ENCODE data around the gene ROMO1. TPM values are rescaled to one million over a fixed set of nuclear protein-coding genes. Genes with fewer than 3 reads are reported as not detected.
A peak's percentile ranks its signal among the peaks of the same experiment; 100 is the strongest.
"Not testable (repeated sequence)": the region's sequence is repeated elsewhere in the genome, so short reads cannot be mapped to it uniquely, and the experiment has no call there.

ROMO1 gene
- total RNA-seq, 1 donor from 2014 or later, result 80.3 TPM

DNA sequence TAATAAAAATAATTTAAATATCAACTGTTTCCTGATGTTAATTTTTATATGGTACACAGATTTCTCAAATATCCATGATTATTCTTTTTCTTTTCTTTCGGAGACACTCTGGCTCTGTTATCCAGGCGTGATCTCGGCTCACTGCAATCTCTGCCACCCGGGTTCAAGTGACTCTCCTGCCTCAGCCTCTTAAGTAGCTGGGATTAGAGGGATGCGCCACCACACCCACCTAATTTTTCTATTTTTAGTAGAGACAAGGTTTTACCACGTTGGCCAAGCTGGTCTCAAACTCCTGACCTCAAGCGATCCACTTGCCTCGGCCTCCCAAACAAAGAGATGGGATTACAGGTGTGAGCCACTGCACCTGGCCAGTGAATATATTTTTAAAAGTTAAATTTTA is 20.5 kb downstream of the ROMO1 start:
- Mint-ChIP-seq H3K9me3 (no peaks in the 10 kb centered on the region), H3K36me3 (ENCODE audit: low read depth) (peaks cover 45% of the 10 kb centered on the region), H3K27me3 (ENCODE audit: insufficient read depth) (no peaks in the 10 kb centered on the region), H3K4me1 (ENCODE audit: low read depth) (peaks cover 21% of the 10 kb centered on the region), H3K27ac (no peak overlapping the region), H3K4me3 (no peak overlapping the region)
- no peak for DNase-seq (ENCODE audit: low spot score)
- intact Hi-C loops (cut with micrococcal nuclease), result loop anchor here (1.0 to 2.0 kb wide), 2 partner anchors 8 to 15 kb away; no protein-coding TSS in a partner anchor

DNA sequence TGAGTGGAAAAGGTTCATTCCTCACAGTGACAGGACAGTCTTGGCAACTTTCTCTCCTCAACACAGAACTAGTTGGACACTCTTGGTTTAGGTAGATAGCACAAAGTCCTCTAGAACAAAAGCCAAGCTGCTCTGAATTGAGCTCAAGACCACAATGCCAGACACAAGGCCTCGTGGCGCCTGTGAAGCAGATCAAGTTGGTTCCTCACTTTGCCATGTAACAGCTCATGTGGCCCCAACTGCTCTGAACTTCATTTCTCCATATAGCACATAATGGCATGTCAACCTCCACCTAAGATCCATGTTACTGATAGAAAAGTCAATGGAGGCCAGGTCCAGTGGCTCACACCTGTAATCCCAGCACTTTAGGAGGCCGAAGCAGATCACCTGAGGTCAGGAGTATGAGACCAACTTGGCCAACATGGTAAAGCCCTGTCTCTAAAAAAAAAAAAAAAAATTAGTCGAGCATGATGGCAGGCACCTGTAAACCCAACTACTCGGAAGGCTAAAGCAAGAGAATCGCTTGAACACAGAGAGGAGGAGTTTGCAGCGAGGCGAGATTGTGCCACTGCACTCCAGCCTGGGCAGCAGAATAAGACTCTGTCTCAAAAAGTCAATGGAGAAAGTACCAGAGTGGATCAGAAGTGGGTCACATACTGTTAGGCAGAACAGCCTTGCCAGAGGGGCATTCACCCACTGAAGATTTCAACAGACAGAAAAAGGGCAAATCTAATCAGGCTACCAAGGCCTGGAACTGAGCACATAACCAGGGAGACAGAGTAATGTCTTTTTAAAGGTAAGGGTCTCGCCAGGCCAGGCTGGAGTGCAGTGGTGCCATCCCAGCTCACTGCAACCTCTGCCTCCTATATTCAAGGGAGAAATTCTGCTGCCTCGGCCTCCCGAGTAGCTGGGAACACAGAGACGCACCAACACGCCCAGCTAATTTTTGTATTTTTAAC is 21.2 kb downstream of the ROMO1 start:
- H3K27me3 Mint-ChIP-seq (ENCODE audit: insufficient read depth), result no peaks in the 10 kb centered on the region
- intact Hi-C loops (cut with micrococcal nuclease), result loop anchor here (2.0 kb wide), 1 partner anchor 14 kb away; no protein-coding TSS in a partner anchor
- peaks cover 47% of the 10 kb centered on the region for H3K36me3 Mint-ChIP-seq (ENCODE audit: low read depth)
- H3K27ac Mint-ChIP-seq, result no peak overlapping the region
- H3K4me1 Mint-ChIP-seq (ENCODE audit: low read depth), result peaks cover 17% of the 10 kb centered on the region
- DNase-seq (ENCODE audit: low spot score), result no peak
- no peak overlapping the region for H3K4me3 Mint-ChIP-seq
- no peaks in the 10 kb centered on the region for H3K9me3 Mint-ChIP-seq

DNA sequence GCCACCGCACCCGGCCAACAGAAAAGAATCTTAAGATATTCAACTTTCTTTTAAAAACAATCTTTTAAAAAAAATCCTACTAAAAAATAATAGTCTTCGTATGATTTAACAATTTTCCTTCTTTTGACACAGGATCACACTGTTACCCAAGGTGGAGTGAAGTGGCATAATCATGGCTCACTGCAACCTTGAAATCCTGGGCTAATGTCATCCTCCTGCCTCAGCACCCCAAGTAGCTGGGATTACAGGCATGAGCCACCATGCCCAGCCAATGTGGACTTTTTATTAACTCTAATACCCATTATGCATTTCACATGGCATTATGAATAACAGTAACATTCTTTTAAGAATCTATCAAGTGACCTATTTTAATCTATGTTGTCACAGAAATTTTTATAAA is 22.0 kb downstream of the ROMO1 start:
- H3K27me3 Mint-ChIP-seq (ENCODE audit: insufficient read depth), result no peaks in the 10 kb centered on the region
- DNase-seq (ENCODE audit: low spot score), result no peak
- no peak overlapping the region for H3K27ac Mint-ChIP-seq
- peaks cover 13% of the 10 kb centered on the region for H3K4me1 Mint-ChIP-seq (ENCODE audit: low read depth)
- intact Hi-C loops (cut with micrococcal nuclease), result loop anchor here (2.0 kb wide), 1 partner anchor 14 kb away; no protein-coding TSS in a partner anchor
- H3K4me3 Mint-ChIP-seq, result no peak overlapping the region
- peaks cover 44% of the 10 kb centered on the region for H3K36me3 Mint-ChIP-seq (ENCODE audit: low read depth)
- H3K9me3 Mint-ChIP-seq, result no peaks in the 10 kb centered on the region

DNA sequence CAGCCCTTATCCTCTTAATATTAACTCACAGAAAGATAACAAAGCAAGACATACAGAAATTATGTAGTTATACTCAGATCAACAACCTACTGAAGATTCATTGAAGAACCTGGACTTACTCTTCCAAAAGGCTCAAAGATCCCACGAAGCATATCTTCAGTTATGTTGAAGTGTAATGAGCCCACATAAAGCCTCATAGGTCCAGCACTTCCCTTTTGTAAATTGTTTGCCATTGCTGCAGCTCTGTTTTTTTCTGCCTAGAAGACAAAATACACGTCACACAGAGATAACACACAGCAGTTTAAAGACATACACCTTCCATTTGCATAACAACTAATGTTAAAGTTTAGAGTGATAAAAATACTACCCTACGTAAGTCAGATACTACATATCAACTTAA is 22.4 kb downstream of the ROMO1 start:
- H3K27me3 Mint-ChIP-seq (ENCODE audit: insufficient read depth), result no peaks in the 10 kb centered on the region
- H3K4me1 Mint-ChIP-seq (ENCODE audit: low read depth), result peaks cover 13% of the 10 kb centered on the region
- no peak overlapping the region for H3K4me3 Mint-ChIP-seq
- no peaks in the 10 kb centered on the region for H3K9me3 Mint-ChIP-seq
- DNase-seq (ENCODE audit: low spot score), result no peak
- peaks cover 46% of the 10 kb centered on the region for H3K36me3 Mint-ChIP-seq (ENCODE audit: low read depth)
- peak overlapping the region; percentile 1 for H3K27ac Mint-ChIP-seq
- intact Hi-C loops (cut with micrococcal nuclease), result loop anchor here (2.0 kb wide), 1 partner anchor 13 kb away; no protein-coding TSS in a partner anchor

DNA sequence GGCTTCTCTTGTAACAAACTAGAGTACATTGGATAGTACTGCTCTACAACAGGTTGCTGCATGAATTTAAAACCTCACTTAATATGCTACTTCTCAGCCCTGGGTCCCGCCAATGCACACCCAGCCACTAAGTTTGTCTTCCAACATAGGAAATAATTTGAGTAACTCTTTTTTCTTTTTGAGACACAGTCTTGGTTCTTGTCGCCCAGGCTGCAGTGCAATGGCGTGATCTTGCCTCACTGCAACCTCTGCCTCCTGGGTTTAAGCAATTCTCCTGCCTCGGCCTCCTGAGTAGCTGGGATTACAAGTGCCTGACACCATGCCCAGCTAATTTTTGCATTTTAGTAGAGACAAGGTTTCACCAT is 24.1 kb downstream of the ROMO1 start:
- H3K9me3 Mint-ChIP-seq; intact Hi-C loops (cut with micrococcal nuclease); H3K4me3 Mint-ChIP-seq; H3K27me3 Mint-ChIP-seq (ENCODE audit: insufficient read depth); DNase-seq (ENCODE audit: low spot score); H3K27ac Mint-ChIP-seq: not testable (repeated sequence)
- Mint-ChIP-seq H3K36me3 (ENCODE audit: low read depth) (peaks cover 42% of the 10 kb centered on the region), H3K4me1 (ENCODE audit: low read depth) (peaks cover 13% of the 10 kb centered on the region)

DNA sequence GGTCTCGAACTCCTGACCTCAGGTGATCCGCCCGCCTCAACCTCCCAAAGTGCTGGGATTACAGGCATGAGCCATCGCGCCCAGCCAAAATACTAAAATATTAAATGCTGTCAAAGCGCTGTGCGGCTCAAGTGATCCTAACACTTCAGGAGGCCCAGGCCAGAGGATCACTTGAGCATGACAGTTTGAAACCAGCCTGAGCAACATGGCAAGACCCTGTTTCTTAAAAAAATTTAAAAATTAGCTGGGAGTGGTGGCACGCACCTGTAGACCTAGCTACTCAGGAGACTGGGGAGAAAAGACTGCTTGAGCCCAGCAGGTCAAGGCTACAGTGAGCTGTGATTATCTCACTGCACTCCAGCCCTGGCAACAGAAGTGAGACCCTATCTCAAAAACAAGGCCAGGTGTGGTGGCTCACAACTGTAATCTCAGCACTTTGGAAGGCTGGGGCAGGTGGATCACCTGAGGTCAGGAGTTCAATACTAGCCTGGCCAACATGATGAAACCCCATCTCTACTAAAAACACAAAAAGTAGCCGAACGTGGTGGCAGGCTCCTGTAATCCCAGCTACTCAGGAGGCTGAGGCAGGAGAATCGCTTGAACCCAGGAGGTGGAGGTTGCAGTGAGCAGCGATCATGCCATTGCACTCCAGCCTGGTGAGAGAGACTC is 24.6 kb downstream of the ROMO1 start:
- intact Hi-C loops (cut with micrococcal nuclease), result loop anchor here (2.0 kb wide), 1 partner anchor 13 kb away; no protein-coding TSS in a partner anchor
- peaks cover 42% of the 10 kb centered on the region for H3K36me3 Mint-ChIP-seq (ENCODE audit: low read depth)
- not testable (repeated sequence) for H3K27me3 Mint-ChIP-seq (ENCODE audit: insufficient read depth); H3K9me3 Mint-ChIP-seq; H3K4me3 Mint-ChIP-seq; DNase-seq (ENCODE audit: low spot score); H3K27ac Mint-ChIP-seq
- peaks cover 13% of the 10 kb centered on the region for H3K4me1 Mint-ChIP-seq (ENCODE audit: low read depth)

DNA sequence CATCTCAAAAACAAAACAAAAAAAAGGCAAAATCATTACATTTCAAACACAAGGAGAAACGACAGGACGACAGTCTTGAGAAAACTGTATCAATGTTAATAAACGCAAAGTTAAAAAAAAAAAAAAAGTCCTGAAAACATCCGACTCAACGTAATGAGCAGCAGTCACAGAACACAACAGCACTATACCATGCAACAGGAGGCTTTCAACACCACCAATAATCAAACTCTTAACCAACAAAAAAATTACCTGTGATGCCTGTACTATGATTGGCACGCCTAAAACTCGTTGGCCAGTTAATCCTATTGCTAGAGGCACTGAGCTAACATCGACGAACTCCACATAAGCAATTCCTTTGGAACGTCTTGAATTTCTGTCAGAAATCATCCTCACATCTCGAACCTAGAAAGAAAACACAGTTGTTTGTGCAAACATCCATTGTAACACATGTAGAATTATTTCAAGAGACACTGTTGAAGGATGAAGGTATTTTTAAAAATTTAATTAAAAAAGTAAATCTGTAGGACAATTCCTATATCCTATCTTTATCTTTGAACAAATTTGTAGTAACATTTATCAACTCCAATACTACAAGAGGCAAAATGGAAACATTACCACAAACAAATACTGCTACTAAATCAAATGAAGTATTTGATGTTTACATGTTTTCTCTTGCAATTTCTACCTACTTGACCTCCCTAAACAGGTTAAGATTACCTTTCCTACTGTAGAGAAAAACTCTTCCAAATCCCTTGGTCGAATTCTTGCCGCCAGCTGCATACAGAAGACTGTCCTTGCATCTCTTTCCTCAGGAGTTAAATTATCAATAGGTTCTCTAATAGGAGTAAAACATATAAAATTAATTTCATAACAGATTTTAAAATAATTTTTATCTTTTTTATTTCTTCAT is 25.4 kb downstream of the ROMO1 start:
- Mint-ChIP-seq H3K36me3 (ENCODE audit: low read depth) (peaks cover 43% of the 10 kb centered on the region), H3K4me3 (no peak overlapping the region), H3K9me3 (no peaks in the 10 kb centered on the region), H3K27me3 (ENCODE audit: insufficient read depth) (no peaks in the 10 kb centered on the region), H3K4me1 (ENCODE audit: low read depth) (peaks cover 17% of the 10 kb centered on the region), H3K27ac (no peak overlapping the region)
- no peak for DNase-seq (ENCODE audit: low spot score)
- intact Hi-C loops (cut with micrococcal nuclease), result loop anchor here (2.0 kb wide), 1 partner anchor 14 kb away; no protein-coding TSS in a partner anchor

DNA sequence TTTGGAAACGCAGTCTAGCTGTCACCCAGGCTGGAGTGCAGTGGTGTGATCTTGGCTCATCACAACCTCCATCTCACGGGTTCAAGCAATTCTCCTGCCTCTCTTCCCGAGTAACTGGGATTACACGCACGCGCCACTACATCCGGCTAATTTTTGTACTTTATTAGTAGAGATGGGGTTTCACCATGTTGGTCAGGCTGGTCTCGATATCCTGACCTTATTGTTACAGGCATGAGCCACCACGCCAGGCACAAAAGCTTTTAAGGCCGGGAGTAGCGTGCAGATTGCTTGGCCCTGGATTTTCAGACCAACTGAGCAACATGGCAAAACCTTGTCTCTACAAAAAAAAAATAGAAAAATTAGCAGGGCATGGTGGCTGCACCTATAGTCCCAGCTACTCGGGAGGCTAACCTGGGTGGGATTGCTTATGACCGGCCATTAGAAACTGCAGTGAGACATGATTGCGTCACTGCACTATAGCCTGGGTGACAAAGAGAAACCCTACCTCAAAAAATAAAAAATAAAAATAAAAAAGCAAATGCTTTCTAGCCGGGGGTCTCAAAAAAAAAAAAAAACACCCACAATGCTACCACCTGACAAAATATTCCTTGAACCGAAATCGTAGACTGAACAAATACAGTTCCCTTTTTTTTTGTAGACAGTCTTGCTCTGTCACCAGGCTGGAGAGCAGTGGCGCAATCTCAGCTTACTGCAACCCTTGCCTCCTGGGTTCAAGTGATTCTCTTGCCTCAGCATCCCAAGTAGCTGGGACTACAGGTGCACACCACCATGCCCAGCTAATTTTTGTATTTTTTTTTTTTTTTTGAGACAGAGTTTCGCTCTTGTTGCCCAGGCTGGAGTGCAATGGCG is 27.9 kb downstream of the ROMO1 start:
- no peak for DNase-seq (ENCODE audit: low spot score)
- peaks cover 18% of the 10 kb centered on the region for H3K4me1 Mint-ChIP-seq (ENCODE audit: low read depth)
- H3K27ac Mint-ChIP-seq, result no peak overlapping the region

DNA sequence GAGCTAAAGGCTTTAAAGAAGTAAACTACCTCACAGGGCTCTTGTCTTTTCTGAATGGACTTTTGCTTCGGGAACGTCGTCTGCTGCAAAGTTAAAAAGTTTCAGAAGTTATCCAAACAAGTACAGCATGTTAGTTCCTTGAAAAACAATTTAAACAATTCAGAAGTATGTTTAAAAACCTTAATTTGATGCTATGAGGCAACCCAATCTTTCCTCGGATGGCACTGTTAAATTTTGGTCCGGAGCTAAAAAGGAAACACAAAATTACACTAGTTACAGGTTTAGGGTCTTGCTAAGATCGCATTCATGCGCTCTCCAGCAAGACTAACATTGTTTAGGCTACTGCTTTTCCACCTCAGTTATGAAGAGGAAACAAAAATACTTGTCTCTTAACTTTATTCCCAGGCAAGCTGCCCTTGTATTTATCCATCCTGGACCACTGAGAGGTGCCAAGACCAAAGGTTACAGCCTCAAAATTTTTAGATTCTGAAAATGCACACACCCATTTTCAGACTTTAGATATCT is 30.1 kb downstream of the ROMO1 start:
- no peak overlapping the region for H3K4me3 Mint-ChIP-seq
- no peaks in the 10 kb centered on the region for H3K27me3 Mint-ChIP-seq (ENCODE audit: insufficient read depth)
- H3K27ac Mint-ChIP-seq, result no peak overlapping the region
- H3K4me1 Mint-ChIP-seq (ENCODE audit: low read depth), result peaks cover 29% of the 10 kb centered on the region
- no peak for DNase-seq (ENCODE audit: low spot score)
- peaks cover 52% of the 10 kb centered on the region for H3K36me3 Mint-ChIP-seq (ENCODE audit: low read depth)
- intact Hi-C loops (cut with micrococcal nuclease), result no loop called here
- no peaks in the 10 kb centered on the region for H3K9me3 Mint-ChIP-seq

More for the DNA sequence above, 27.9 kb downstream of the ROMO1 start:
- intact Hi-C loops (cut with micrococcal nuclease), result loop anchor here (1.0 kb wide), 1 partner anchor 8 kb away; no protein-coding TSS in a partner anchor
- Mint-ChIP-seq H3K4me3 (no peak overlapping the region), H3K27me3 (ENCODE audit: insufficient read depth) (no peaks in the 10 kb centered on the region), H3K36me3 (ENCODE audit: low read depth) (peaks cover 44% of the 10 kb centered on the region), H3K9me3 (no peaks in the 10 kb centered on the region)

DNA sequence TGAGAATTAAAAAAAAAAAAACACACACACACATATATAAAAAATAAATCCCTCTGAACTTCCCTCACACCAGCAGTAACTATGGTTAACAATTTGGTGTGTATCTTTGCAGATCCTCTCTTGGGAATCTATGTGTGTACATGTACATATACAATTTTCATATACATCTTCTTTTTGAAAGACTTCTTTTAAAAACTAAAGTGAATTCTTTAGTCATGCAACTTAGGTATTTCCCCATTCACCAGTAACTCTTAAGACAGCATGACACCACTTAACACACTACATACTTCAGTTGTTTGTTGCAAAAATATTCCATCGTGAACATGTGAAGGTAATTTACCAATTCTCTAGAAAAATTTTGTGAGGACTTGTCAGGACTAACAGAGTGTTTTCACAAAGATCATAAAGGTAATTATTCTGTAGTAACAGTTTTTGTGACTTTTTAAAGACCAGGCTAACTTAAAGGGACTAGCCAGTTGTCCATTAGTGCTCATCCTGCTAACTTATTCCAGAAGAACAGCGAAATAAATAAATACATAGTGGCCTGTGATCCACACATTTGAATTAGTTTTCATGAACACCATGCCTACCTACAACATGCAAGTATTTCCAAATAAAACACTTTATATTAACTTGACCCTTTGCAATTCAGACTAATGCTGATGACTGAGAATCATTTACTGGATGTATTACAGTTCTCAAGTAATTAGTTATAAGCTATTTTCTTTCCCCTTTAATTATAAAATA is 30.8 kb downstream of the ROMO1 start:
- peaks cover 35% of the 10 kb centered on the region for H3K4me1 Mint-ChIP-seq (ENCODE audit: low read depth)
- intact Hi-C loops (cut with micrococcal nuclease), result no loop called here
- H3K9me3 Mint-ChIP-seq, result no peaks in the 10 kb centered on the region
- H3K27ac Mint-ChIP-seq, result no peak overlapping the region
- H3K4me3 Mint-ChIP-seq, result no peak overlapping the region
- DNase-seq (ENCODE audit: low spot score), result no peak
- H3K36me3 Mint-ChIP-seq (ENCODE audit: low read depth), result peaks cover 51% of the 10 kb centered on the region
- H3K27me3 Mint-ChIP-seq (ENCODE audit: insufficient read depth), result no peaks in the 10 kb centered on the region

Data from activated T-helper 1 cell treated with anti-CD3 and anti-CD28 coated beads, Interleukin-12 subunit alpha, Interleukin-12 subunit beta, Interleukin-2, Interleukin-4 antibody, amounts not matched to agents 30 ng/mL and 10 ng/mL and 1 ng/mL, durations not matched to agents 14 hours and 24 hours and 36 hours (primary cell).